ENCODE results near the gene RHOB. TPM values are rescaled to one million over a fixed set of nuclear protein-coding genes. Genes with fewer than 3 reads are reported as not detected.

The RHOB gene
- total RNA-seq, 2 donors from 2014 or later, result 391 to 554 TPM

- H3K9me3 ChIP-seq, result no peaks in the 10 kb centered on the region
- DNase-seq (ENCODE audit: low spot score), result no peak
- no peak overlapping the region for H3K4me3 ChIP-seq
- peak overlapping the region; percentile 98 to 100 for H3K27ac ChIP-seq
- no peaks in the 10 kb centered on the region for H3K27me3 ChIP-seq (replicated peaks; ENCODE audit: insufficient read depth)
- intact Hi-C loops (cut with DNase I), result no loop called here
- 88% methylated on average over 7 of the region's 7 CpGs for WGBS
- no peaks in the 10 kb centered on the region for H3K4me1 ChIP-seq (replicated peaks)
- no peaks in the 10 kb centered on the region for H3K36me3 ChIP-seq
- no peak for TF ChIP-seq POLR2AphosphoS5 (IDR thresholded peaks at IDR 0.05)
Measured at GRCh38 chr2:20451761-20452499, 5.1 kb downstream of the RHOB start.

- peak; percentile 65 for TF ChIP-seq POLR2AphosphoS5 (IDR thresholded peaks at IDR 0.05)
- TF ChIP-seq POLR2A (IDR thresholded peaks at IDR 0.05), result no peak
- TF ChIP-seq, protein P1, sequence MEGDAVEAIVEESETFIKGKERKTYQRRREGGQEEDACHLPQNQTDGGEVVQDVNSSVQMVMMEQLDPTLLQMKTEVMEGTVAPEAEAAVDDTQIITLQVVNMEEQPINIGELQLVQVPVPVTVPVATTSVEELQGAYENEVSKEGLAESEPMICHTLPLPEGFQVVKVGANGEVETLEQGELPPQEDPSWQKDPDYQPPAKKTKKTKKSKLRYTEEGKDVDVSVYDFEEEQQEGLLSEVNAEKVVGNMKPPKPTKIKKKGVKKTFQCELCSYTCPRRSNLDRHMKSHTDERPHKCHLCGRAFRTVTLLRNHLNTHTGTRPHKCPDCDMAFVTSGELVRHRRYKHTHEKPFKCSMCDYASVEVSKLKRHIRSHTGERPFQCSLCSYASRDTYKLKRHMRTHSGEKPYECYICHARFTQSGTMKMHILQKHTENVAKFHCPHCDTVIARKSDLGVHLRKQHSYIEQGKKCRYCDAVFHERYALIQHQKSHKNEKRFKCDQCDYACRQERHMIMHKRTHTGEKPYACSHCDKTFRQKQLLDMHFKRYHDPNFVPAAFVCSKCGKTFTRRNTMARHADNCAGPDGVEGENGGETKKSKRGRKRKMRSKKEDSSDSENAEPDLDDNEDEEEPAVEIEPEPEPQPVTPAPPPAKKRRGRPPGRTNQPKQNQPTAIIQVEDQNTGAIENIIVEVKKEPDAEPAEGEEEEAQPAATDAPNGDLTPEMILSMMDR (IDR thresholded peaks at IDR 0.05), result peak in 2 of 4 experiments; percentile 16 to 58
- WGBS, result 33% methylated on average over 4 of the region's 4 CpGs
- peak overlapping the region; percentile 98 to 100 for H3K27ac ChIP-seq
- H3K4me3 ChIP-seq, result no peak overlapping the region
- no peaks in the 10 kb centered on the region for H3K27me3 ChIP-seq (replicated peaks; ENCODE audit: insufficient read depth)
- H3K36me3 ChIP-seq, result no peaks in the 10 kb centered on the region
- H3K9me3 ChIP-seq, result no peaks in the 10 kb centered on the region
- H3K4me1 ChIP-seq (replicated peaks), result no peaks in the 10 kb centered on the region
- intact Hi-C loops (cut with DNase I), result no loop called here
- no peak for DNase-seq (ENCODE audit: low spot score)
Measured at GRCh38 chr2:20452551-20452950, 5.7 kb downstream of the RHOB start.

GRCh38 chr2:20453087-20453486, 6.2 kb downstream of the RHOB start:
- TF ChIP-seq, protein P1 (IDR thresholded peaks at IDR 0.05), result no peak
- TF ChIP-seq POLR2AphosphoS5 (IDR thresholded peaks at IDR 0.05) (no peak), POLR2A (IDR thresholded peaks at IDR 0.05) (no peak)
- no peak overlapping the region for H3K4me3 ChIP-seq
- peak overlapping the region in 1 of 2 donors; percentile 100 for H3K27ac ChIP-seq
- no peaks in the 10 kb centered on the region for H3K4me1 ChIP-seq (replicated peaks)
- WGBS, result 95% methylated on average over 3 of the region's 3 CpGs
- no peaks in the 10 kb centered on the region for H3K36me3 ChIP-seq
- H3K9me3 ChIP-seq, result no peaks in the 10 kb centered on the region
- DNase-seq (ENCODE audit: low spot score), result no peak
- no peaks in the 10 kb centered on the region for H3K27me3 ChIP-seq (replicated peaks; ENCODE audit: insufficient read depth)
- intact Hi-C loops (cut with DNase I), result no loop called here

GRCh38 chr2:20454036-20454981, 7.4 kb downstream of the RHOB start:
- no peak for DNase-seq (ENCODE audit: low spot score)
- H3K4me3 ChIP-seq, result no peak overlapping the region
- H3K4me1 ChIP-seq (replicated peaks), result no peaks in the 10 kb centered on the region
- TF ChIP-seq, protein P1 (IDR thresholded peaks at IDR 0.05), result no peak
- TF ChIP-seq POLR2A (IDR thresholded peaks at IDR 0.05) (no peak), POLR2AphosphoS5 (IDR thresholded peaks at IDR 0.05) (no peak)
- peak overlapping the region; percentile 19 to 62 for H3K27ac ChIP-seq
- no peaks in the 10 kb centered on the region for H3K9me3 ChIP-seq
- intact Hi-C loops (cut with DNase I), result no loop called here
- H3K27me3 ChIP-seq (replicated peaks; ENCODE audit: insufficient read depth), result no peaks in the 10 kb centered on the region
- 89% methylated on average over 7 of the region's 7 CpGs for WGBS
- H3K36me3 ChIP-seq, result no peaks in the 10 kb centered on the region

GRCh38 chr2:20455076-20455587, 8.3 kb downstream of the RHOB start:
- Histone ChIP-seq H3K4me3 (no peak overlapping the region), H3K9me3 (no peaks in the 10 kb centered on the region), H3K4me1 (replicated peaks) (no peaks in the 10 kb centered on the region), H3K27me3 (replicated peaks; ENCODE audit: insufficient read depth) (no peaks in the 10 kb centered on the region), H3K27ac (peak overlapping the region in 1 of 2 donors; percentile 62), H3K36me3 (no peaks in the 10 kb centered on the region)
- 94% methylated on average over 3 of the region's 3 CpGs for WGBS
- DNase-seq (ENCODE audit: low spot score), result no peak
- TF ChIP-seq, protein P1 (IDR thresholded peaks at IDR 0.05), result no peak
- TF ChIP-seq POLR2AphosphoS5 (IDR thresholded peaks at IDR 0.05), result no peak
- intact Hi-C loops (cut with DNase I), result no loop called here

Measured in prostate gland (tissue), 2 donors.